ENCODE measurements around the gene WNT4. TPM values are rescaled to one million over a fixed set of nuclear protein-coding genes. Genes with fewer than 3 reads are reported as not detected.

The WNT4 gene
- total RNA-seq, 1 experiment from 2014 or later, result 0.18 TPM

Other genes with a start within 250 kb of the WNT4 start
- gene HSPG2, start 205.8 kb downstream of the WNT4 start, total RNA-seq (2014; rRNA removed; shearing (Covaris generic)), result 7.2 and 9.6 TPM in 2 replicates
- gene CELA3B, start 166.1 kb downstream of the WNT4 start, total RNA-seq (2014; rRNA removed; shearing (Covaris generic)), result not detected in 2 replicates
- not detected in 2 replicates for gene CELA3A, start 141.4 kb downstream of the WNT4 start, total RNA-seq (2014; rRNA removed; shearing (Covaris generic))
- 240 and 257 TPM in 2 replicates for gene CDC42, start 90.4 kb downstream of the WNT4 start, total RNA-seq (2014; rRNA removed; shearing (Covaris generic))

Measured in SK-MEL-5 (cell line).